AG08396 (cell line): Measurements from ENCODE around the gene IL25.
"Not testable (repeated sequence)": the region's sequence is repeated elsewhere in the genome, so short reads cannot be mapped to it uniquely, and the experiment has no call there.

Experiments used
- DNase-seq: peaks from one replicate; pipeline ENCODE4 v3.0.0; 2012; ENCODE audit warnings: low spot score, mixed read lengths

Gene IL25

DNA sequence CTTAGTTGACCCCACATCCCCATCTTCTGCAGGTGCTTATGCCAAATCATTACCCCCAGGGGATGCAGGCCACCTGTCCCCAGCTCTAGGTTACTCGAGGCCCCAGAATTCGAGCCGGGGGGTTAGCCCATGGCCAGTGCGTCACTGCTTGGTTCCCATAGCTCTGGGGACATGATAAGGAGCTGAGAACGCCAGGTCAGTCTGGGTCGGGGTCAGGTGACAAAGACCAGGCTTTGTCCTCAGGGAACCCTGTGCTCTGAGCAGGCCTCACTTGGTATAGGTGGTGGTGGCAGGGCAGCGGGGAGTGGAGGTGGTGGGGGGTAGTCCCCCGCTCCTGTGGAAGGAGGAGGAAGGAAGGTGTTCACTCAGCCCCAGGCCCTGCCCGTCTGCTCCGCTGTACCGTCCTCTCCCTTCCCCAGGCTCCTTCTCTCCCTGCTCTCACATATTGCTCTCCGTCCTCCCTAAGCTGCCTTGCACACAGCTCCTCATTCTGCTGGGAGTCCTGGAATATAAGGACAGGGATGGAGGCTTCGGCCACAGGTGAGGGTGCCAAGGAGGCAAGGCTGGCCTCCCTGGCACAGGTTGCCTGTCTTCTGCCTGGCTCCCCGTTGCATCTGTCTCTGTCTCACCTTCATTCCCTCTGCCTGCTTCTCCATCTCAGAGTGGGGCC is 37.5 kb downstream of the IL25 start:
- no peak for DNase-seq

DNA sequence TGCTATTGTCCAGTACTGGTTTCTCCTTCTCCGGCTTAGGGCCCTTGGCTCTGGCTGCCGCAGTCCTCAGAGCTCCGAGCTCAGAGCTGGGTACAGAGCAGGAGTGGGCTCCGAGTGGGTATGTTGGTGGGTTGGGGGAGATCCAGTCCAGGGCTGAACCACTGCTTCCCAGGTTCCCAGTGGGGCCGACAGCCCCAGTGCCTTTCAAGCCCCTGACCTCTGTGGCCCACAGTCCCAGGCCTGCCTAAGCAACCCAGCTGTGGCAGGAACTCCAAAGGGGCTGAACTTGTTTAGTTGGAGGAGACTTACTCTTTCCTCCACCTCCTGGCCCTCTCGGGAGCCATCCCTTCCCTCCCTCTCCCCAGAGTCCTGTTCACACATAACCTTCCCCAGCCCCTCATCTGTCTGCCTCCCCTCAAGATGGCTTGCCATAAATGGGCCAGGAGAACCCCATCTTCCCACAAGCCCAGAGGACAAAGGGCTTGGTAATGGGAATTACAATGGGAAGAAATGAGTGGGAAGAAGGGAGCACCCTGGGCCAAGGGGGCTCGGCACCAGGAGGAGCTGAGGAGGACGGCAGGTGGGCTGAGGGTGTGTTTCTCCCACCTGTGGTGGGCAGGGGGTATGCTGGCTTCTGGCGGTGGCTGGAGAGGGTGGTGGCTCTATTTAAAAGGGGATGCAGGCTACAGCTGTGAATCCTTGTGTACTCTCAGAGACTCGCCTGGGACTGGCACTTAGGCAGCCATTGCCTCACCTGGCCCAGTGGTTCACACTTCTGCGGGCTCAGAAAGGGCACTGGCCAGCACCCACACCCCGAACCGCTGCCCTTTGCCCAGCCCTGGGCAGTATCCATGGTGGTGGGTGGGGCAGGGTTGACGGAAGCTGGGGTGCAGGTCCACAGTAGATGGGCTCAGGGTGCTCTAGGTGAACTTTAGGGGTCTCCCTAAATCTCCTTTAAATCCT is 39.2 kb downstream of the IL25 start:
- DNase-seq, result no peak

DNA sequence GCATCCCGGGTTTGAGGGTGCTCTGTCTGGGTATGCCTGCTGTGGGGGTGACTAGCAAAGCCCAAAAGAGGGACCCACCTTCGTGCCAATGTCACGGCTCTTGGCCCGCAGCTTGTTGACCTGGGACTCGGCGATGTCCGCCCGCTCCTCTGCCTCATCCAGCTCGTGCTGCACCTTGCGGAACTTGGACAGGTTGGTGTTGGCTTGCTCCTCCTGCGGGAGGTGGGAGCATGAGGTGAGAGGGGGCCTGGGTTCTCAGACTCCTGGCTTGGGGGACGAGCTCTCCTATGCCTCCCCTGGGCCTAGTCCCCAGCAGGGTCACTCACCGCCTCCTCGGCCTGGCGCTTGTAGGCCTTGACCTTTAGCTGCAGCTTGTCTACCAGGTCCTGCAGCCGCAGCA is 41.1 kb downstream of the IL25 start:
- no peak for DNase-seq

DNA sequence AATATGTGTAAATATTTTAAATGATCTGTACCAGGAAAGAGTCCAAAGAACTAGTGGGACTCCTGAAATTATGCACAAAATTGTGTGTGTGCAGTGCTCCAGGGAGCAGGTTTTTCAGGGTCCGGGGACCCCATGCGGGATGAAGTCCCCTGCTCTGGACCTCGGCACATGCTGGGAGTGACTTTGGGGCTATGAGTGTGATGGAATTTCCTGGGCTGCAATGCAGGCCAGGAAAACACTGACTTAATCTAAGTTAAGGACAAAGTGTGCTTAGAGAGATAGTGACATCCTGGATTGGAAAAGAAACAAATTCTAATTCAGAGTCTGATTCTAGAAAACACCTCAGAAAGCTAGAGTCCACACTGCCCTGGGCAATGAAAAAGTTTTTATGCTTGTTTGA is 41.6 kb downstream of the IL25 start:
- DNase-seq, result no peak

DNA sequence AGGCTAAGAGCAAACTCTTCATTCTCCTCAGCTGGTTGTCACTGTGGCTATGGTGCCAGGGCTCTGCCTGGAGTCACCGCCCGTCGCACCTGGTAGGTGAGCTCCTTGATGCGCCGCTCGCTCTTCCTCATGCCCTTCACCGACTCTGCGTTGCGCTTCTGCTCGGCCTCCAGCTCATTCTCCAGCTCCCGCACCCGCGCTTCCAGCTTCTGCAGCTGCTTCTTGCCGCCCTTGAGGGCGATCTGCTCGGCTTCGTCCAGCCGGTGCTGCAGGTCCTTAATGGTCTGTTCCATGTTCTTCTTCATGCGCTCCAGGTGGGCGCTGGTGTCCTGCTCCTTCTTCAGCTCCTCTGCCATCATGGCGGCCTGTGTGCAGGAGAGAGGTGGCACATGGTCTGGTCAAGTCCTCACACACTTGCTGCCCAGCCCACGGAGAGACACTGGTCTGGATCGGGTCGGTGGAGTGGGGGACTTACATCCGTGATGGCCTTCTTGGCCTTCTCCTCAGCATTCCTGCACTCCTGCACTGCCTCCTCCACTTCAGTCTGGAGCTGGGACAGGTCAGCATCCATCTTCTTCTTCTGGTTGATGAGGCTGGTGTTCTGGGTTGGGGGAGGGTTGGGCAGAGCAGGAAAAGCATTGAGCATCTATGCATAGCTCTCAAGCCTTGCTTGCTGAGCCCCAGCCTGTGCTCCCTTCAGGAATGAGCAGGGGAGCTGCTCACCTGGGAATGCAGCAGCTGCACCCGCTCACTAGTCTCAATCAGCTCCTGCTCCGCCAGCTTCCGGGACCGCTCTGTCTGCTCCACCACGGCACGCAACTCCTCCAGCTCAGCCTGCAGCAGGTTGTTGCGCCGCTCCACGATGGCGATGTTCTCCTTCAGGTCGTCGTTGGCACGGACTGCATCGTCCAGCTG is 42.6 kb downstream of the IL25 start:
- no peak for DNase-seq

DNA sequence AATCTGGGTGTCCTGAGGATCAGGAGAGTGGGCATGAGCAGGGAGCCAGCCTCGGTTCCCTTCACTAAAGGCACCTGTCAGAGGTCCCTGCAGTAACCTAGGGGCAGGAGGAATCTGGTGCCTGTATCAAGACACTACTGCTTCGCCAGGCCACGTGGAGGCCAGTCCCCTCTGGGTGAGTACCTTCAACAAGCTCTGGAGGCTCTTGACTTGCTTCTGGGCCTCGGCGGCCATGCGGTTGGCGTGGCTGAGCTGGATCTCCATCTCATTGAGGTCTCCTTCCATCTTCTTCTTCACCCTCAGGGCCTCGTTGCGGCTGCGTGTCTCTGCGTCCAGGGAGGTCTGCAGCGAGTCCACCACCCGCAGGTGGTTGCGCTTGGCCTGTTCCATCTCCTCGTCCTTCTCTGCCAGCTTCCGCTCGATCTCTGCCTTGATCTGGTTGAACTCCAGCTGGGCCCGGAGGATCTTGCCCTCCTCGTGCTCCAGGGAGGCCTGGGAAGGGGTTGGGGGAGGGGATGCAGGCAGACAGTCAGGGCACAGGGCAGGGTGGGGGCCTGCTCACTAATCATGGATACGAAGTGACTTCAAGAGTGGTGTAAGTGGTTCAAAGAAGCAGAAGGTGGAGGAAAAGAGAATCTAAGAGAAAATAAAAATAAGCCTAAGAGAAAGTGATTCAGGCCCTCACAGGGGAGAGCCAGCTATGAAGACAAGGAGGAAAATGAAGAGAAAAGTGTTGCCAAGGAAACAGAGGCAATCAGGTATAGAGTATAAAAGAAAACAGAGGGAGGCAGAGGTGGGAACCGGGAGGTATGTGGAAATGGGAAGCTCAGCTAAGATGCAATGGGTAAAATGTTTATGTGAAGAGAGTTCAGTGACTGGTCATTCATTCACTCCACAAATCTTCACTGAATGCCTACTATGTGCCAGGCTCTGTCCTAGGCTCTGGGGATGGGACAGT is 43.5 kb downstream of the IL25 start:
- DNase-seq, result no peak

DNA sequence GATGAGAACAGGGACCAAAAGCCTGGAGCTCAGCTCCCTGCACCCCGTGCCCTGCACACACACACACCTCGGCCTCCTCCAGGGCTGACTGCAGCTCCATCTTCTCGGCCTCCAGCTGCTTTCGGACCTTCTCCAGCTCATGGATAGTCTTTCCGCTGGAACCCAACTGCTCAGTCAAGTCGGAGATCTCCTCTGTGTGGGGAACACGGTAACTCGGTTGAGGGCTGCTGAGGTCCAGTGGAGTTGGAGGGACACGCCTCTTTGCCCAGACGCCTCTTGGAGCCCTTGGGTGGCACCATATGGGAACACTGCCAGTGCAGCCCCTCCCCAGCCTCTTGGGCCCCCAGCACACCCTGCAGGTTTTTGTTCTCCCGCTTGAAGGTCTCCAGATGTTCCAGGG is 44.2 kb downstream of the IL25 start:
- DNase-seq, result no peak

DNA sequence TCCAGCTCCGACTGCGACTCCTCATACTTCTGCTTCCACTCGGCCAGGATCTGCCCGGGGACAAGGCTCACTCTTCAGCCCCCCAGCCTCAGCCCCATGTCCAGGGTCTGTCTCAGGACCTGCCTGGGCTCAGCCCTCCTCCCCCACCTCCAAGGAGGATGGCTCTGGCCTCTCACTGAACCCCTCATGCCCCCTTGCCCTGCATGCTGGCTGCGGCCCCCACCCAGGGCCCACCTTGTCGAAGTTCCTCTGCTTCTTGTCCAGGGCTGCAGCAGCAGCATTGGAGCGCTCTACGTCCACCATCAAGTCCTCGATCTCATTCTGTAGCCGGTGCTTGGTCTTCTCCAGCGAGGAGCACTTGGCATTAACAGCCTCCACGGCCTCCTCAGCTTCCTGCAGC is 44.7 kb downstream of the IL25 start:
- not testable (repeated sequence) for DNase-seq

DNA sequence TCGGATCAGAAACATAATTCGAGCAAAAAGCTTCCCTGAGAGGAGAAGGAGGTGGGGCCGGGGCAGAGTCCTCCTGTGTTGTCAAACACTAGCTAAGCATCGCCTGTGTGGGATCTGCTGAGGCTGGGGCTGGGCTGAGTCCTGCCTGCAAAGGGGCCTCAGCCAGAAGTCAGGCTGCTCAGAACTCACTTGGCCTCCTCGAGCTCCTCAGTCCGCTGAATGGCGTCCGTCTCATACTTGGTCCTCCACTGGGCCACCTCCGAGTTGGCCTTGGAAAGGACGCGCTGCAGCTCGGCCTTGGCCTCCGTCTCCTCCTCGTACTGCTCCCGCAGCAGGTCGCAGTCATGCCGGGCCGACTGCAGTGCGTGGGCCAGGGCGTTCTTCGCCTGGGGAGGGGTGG is 45.4 kb downstream of the IL25 start:
- no peak for DNase-seq

DNA sequence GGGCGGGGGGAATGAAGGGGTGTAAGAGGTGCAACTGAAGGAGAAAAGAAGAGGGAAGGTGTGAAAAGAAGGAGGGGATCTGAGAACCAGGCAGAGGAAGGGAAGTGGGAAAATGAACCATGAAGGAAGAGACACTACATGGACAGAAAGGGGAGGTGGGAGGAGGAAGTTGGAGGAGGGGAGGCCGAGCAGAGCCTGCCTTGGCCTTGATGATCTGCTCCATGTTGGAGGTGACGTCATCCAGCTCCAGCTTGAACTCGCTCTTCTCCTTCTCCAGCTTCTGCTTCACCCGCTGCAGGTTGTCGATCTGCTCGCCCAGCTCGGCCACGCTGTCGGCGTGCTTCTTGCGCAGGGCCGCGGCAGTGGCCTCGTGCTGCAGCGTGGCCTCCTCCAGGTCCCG is 47.0 kb downstream of the IL25 start:
- DNase-seq, result not testable (repeated sequence)

DNA sequence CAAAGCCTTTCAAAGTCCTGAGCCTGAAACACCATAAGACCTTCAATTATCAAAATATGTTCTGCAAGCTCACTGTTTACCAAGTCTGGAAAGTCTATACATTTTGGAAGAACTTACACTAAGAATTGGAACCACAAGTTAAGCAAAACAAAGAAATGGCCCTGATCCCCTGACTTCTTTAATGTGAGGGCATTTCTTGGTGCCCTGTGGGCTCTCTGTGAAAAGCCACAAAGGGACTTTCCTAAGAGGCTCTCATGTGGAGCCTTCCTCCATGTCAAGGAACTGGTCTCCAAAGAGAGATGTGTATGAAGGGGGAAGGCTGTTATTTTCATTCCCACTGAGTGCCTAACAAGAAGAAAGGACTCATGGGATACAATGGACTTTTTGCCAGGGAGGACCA is 49.0 kb downstream of the IL25 start:
- DNase-seq, result no peak

DNA sequence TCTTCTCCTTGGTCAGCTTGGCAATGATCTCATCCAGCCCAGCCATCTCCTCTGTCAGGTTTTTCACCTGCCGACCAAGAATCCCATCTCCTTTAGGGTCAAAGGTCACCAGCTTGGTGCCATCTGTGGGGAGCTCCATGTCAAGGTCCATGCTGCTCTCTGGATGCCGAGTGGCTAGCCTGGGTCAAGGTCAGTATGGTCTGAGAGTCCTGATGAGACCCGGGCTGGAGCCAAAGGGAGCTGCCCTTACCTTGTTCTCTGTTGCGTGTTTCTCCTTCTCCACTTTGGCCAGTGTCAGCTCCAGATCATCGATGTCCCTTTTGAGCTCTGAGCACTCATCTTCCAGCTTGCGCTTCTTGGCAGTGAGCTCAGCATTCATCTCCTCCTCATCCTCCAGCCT is 51.0 kb downstream of the IL25 start:
- no peak for DNase-seq

DNA sequence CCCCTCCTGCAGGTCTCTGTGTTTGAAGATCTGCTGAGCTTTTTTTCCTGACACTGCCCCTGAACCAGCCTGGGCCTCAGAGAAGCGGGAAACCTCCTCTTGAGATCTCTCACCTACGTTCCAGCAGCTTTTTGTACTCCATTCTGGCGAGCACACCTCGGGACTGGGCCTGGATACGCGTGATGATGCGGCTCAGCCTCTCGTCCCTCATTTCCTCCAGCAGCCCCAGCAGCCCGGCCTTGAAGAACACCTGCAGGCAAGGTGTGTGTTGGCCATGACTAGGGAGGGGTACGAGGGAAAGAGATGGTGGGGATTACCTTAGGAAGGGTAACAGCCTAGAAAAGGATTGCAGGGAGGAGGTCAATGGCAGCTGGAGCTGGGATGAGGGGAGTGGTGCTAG is 52.6 kb downstream of the IL25 start:
- DNase-seq, result no peak

DNA sequence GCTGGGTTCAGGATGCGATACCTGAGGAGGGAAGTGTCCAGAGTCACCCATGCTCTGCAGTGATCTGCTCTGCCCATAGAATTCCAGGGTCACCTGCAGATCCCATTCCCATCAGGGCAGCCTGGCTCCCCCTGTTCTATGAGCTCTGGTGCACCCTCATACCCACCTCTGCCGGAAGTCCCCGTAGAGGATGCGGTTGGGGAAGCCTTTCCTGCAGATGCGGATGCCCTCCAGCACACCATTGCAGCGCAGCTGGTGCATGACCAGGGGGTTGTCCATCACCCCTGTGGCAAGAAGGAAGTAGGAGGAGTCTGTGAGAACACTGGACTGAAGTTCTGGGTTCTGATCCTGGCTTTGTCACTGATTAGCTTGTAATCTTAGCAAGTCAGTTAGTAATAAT is 53.2 kb downstream of the IL25 start:
- not testable (repeated sequence) for DNase-seq
